Keratinocyte (primary cell): ENCODE measurements around the gene LAMA2.

ENCODE experiments used
- EZH2 ChIP-seq: IDR thresholded peaks from one replicate; pipeline ENCODE4 v1.6.1; 2012; ENCODE audit warnings: inconsistent platforms, mild to moderate bottlenecking, low read length, moderate library complexity
- TF ChIP-seq, protein P1 (sequence below), 3 experiments: IDR thresholded peaks in 1 of 3; conservative IDR thresholded peaks in 1 of 3; optimal IDR thresholded peaks in 1 of 3; 2 replicates in 2 of 3; 3 replicates in 1 of 3; pipeline versions ENCODE3 to v1.5.1; 2011; ENCODE audit warnings: low read length in 3 of 3, mild to moderate bottlenecking in 3 of 3, moderate library complexity in 2 of 3, control low read depth in 1 of 3, inconsistent platforms in 1 of 3; ENCODE audit not compliant: insufficient read depth in 2 of 3; ENCODE audit errors: extremely low read depth in 1 of 3

DNA sequence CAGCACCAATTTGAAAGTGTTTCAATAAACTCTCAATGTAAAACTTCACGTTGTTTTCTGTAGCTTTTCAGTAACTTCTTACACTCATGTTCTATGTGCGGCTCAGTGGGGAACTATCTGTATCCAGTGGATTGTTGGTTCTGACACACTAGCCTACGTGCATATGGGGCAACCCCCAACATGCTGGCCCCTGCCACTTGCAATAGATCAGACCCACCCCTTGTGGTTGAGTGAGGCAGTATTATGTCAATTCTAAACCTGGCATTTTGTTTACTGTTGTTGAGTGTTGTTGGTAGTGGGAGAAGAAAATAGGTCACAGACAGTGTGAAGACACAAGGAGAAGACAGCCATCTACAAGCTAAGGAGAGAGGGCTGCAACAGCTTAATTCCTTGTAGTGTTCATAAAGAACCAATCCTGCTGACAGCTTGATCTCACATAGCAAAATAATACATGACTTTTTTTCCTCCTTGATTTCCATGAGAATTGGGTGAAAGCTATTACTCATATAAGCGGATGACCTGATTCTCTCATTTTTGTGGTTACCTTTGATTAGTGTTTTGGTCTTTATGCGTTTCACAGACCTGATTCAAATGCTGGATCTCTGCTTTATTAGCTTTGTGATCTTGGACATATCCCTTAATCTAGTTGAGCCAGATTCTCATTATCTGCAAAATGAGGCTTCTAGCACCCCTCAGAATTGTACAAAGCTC, 320.4 kb downstream of the LAMA2 start:
- TF ChIP-seq, protein P1, sequence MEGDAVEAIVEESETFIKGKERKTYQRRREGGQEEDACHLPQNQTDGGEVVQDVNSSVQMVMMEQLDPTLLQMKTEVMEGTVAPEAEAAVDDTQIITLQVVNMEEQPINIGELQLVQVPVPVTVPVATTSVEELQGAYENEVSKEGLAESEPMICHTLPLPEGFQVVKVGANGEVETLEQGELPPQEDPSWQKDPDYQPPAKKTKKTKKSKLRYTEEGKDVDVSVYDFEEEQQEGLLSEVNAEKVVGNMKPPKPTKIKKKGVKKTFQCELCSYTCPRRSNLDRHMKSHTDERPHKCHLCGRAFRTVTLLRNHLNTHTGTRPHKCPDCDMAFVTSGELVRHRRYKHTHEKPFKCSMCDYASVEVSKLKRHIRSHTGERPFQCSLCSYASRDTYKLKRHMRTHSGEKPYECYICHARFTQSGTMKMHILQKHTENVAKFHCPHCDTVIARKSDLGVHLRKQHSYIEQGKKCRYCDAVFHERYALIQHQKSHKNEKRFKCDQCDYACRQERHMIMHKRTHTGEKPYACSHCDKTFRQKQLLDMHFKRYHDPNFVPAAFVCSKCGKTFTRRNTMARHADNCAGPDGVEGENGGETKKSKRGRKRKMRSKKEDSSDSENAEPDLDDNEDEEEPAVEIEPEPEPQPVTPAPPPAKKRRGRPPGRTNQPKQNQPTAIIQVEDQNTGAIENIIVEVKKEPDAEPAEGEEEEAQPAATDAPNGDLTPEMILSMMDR (optimal IDR thresholded peaks at IDR 0.05 in 1 of 3, IDR thresholded peaks at IDR 0.05 in 1 of 3, conservative IDR thresholded peaks at IDR 0.05 in 1 of 3; ENCODE audit: extremely low read depth in 1 of 3, insufficient read depth in 2 of 3, low read length in 3 of 3) = no peak
- no peak for TF ChIP-seq EZH2
